Bronchial epithelial cell (primary cell): ENCODE results near the gene ARGFX. TPM values are rescaled to one million over a fixed set of nuclear protein-coding genes. Genes with fewer than 3 reads are reported as not detected.
"Not testable (repeated sequence)": the region's sequence is repeated elsewhere in the genome, so short reads cannot be mapped to it uniquely, and the experiment has no call there.

ENCODE experiments used
- DNase-seq: peaks from one replicate; pipeline ENCODE4 v3.0.0-alpha.2; 2010; ENCODE audit warnings: low read depth
- FAIRE-seq: peaks from 2 replicates; lab custom pipeline; 2011; peaks lifted over from hg19 to GRCh38; lab: Jason Lieb, UNC
- H3K27me3 ChIP-seq: 2 replicates; pipeline ENCODE4 v1.5.1; 2011; ENCODE audit warnings: low read length; ENCODE audit not compliant: control insufficient read depth, insufficient read depth
- H3K36me3 ChIP-seq: 2 replicates; pipeline ENCODE4 v1.5.1; 2011; ENCODE audit warnings: low read length; ENCODE audit not compliant: control insufficient read depth, insufficient read depth
- H3K4me3 ChIP-seq: 2 replicates; pipeline ENCODE4 v1.5.1; 2011; ENCODE audit warnings: mild to moderate bottlenecking, low read depth, low read length, control low read depth
- CTCF ChIP-seq: IDR thresholded peaks from 2 replicates; pipeline ENCODE4 v1.5.1; 2011; ENCODE audit warnings: mild to moderate bottlenecking, moderate library complexity, low read length, control low read depth, inconsistent platforms; ENCODE audit not compliant: insufficient read depth, severe bottlenecking
- total RNA-seq: library from RNA; depleted of rRNA; stranded (reverse); fragments of >200 nt; gene quantifications from 2 replicates; pipeline ENCODE4 v1.2.1, GENCODE V29; 2014

ARGFX gene
- total RNA-seq, 1 donor from 2014 or later, result not detected

GRCh38 chr3:121592856-121593702 lies 25.3 kb downstream of the ARGFX start, which contains the start of gene FBXO40:
TSS of gene FBXO40 (plus strand) at chr3:121593379. CDS start at chr3:121620576, 27,197 bp downstream.
- TF ChIP-seq CTCF, result no peak
- DNase-seq (peak; percentile 19), FAIRE-seq (peak; percentile 52)
- H3K4me3 ChIP-seq, result no peak within 1 kb of the TSS
- H3K36me3 ChIP-seq, result no peaks in the 10 kb centered on the region
- H3K27me3 ChIP-seq, result no peaks in the 10 kb centered on the region

- H3K4me3 ChIP-seq, H3K27me3 ChIP-seq, H3K36me3 ChIP-seq, FAIRE-seq, DNase-seq: not testable (repeated sequence)
These were observed 26.1 kb downstream of the ARGFX start for GRCh38 chr3:121593806-121594205.

GRCh38 chr3:121594850-121595249 lies 27.1 kb downstream of the ARGFX start:
- Histone ChIP-seq H3K27me3 (no peaks in the 10 kb centered on the region), H3K36me3 (no peaks in the 10 kb centered on the region), H3K4me3 (no peak overlapping the region)
- DNase-seq (no peak), FAIRE-seq (no peak)
- no peak for TF ChIP-seq CTCF

GRCh38 chr3:121595765-121596406 lies 28.1 kb downstream of the ARGFX start:
- no peak for TF ChIP-seq CTCF
- Histone ChIP-seq H3K27me3 (no peaks in the 10 kb centered on the region), H3K36me3 (no peaks in the 10 kb centered on the region), H3K4me3 (no peak overlapping the region)
- no peak for DNase-seq
- FAIRE-seq, result no peak

GRCh38 chr3:121598564-121598963 lies 30.8 kb downstream of the ARGFX start:
- Histone ChIP-seq H3K4me3 (no peak overlapping the region), H3K27me3 (no peaks in the 10 kb centered on the region), H3K36me3 (no peaks in the 10 kb centered on the region)
- DNase-seq (no peak), FAIRE-seq (peak; percentile 50)
- TF ChIP-seq CTCF, result no peak

- not testable (repeated sequence) for H3K4me3 ChIP-seq, DNase-seq, FAIRE-seq, H3K36me3 ChIP-seq, H3K27me3 ChIP-seq
These were observed 32.2 kb downstream of the ARGFX start for GRCh38 chr3:121599900-121600299.
